WI38 (cell line): ENCODE data around the gene TENM4.

Experiments
- H3K4me3 ChIP-seq: 2 replicates; pipeline ENCODE4 v1.5.1; 2011; ENCODE audit warnings: low read depth, mild to moderate bottlenecking, control low read depth, low read length
- CTCF ChIP-seq: IDR thresholded peaks from 2 replicates; pipeline ENCODE4 v1.5.1; 2012; ENCODE audit warnings: low read depth, mild to moderate bottlenecking, control low read depth, low read length

TENM4 gene

GRCh38 chr11:78929207-78929905 lies 511.5 kb downstream of the TENM4 start:
- no peak overlapping the region for H3K4me3 ChIP-seq
- TF ChIP-seq CTCF: no peak

DNA sequence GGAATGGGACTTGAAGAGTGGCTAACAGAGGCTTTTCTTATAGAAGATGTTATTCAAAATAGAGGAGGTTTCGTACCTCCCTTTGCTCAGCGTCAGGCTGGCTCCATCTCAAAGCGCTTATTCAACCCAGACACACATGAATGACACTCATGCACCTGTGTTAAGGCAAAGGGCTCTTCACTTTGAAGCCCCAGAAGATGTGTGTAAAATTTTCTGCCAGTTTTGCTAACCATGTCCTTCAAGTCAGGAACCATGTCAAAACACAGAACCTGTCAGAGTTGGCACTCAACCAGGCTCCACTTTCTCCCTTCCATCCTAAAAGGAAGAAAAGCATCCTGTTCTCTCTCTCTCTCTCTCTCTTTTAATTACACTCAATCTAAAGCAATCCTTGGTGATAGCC lies 513.3 kb downstream of the TENM4 start:
- H3K4me3 ChIP-seq: no peak overlapping the region
- TF ChIP-seq CTCF: no peak

DNA sequence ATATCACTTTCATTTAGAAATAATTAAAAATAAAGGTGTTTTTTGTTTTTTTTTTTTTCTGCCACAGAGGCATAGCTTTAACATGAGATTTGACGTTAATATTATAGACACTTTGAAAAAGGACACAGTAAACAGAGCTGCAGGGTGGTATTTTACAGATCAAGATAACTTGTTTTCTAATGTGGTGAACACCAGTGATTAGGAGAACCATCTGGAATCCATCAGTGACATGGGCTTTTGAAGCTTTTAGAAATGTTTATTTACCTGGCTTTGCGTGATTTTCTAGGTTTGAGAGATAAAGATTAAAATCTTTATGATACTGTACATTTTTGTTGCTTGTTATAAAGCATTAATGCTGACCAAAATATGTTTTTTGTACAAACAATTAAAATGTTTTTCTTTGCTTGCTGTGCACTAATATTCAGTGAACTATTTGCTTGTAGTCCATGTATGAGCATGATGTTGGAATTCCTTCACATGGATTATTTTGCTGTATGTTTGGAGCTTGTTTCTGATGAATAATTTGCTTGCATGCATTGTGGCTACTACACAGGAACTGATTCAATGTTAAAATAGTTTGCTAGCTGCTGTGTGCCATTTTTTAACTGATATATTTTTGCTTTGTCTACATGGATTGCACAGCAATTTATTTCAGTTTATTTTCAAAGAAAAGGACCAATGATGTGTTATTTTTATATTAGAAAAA lies 514.0 kb downstream of the TENM4 start:
- TF ChIP-seq CTCF: no peak
- no peak overlapping the region for H3K4me3 ChIP-seq

GRCh38 chr11:78925387-78925786 lies 515.4 kb downstream of the TENM4 start:
- no peak overlapping the region for H3K4me3 ChIP-seq

DNA sequence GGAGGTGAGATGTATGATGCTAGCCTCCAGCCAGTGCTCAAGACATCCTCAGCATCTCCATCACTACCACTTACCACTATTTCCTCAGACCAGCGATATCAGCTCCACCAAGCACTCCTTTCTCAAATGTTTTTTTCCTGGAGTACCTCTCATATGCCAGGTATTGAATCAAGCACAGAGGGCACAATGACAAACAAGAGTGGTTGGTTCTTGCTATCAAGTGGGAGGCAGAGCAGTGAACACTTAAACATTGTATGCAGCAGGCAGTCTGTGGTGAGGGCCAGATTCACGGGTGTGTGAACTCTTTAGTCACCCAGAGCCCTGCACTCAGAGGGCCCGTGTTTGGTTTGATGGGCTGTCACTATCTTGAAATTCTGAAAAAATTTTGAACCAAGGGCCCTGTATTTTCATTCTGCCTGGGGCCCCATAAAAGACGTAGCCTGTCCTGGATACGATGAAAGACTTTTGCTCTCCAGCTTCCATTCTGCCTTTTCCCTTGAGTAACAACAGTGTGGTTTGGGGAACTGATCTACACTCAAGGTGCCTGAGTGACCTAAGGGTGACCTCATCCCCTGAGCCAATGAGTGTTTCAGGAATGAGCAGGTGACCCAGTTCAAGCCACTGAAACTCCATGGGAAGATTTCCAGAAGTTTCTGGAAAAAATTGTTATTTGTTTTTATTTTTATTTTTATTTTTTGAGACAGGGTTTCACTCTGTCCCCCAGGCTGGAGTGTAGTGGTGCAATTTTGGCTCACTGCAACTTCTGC lies 517.8 kb downstream of the TENM4 start:
- no peak for TF ChIP-seq CTCF
- no peak overlapping the region for H3K4me3 ChIP-seq

More at GRCh38 chr11:78925387-78925786, 515.4 kb downstream of the TENM4 start:
- TF ChIP-seq CTCF: no peak

GRCh38 chr11:78921509-78921908 lies 519.3 kb downstream of the TENM4 start:
- TF ChIP-seq CTCF: no peak
- H3K4me3 ChIP-seq: no peak overlapping the region

- H3K4me3 ChIP-seq: no peak overlapping the region
- TF ChIP-seq CTCF: no peak
These were observed 520.5 kb downstream of the TENM4 start for GRCh38 chr11:78920329-78920728.
